ENCODE measurements around the gene GID8.

Gene GID8

GRCh38 chr20:62905536-62906117, 32.3 kb upstream of the GID8 start:
- DNase-seq: no peak

- no peak for DNase-seq
Measured at GRCh38 chr20:62906209-62906608, 31.7 kb upstream of the GID8 start.

GRCh38 chr20:62906647-62907375, 31.1 kb upstream of the GID8 start:
- no peak for DNase-seq

- no peak for DNase-seq
Measured at GRCh38 chr20:62907384-62908317, 30.3 kb upstream of the GID8 start.

GRCh38 chr20:62908971-62909791, 28.8 kb upstream of the GID8 start:
- no peak for DNase-seq

GRCh38 chr20:62910217-62910766, 27.7 kb upstream of the GID8 start:
- no peak for DNase-seq

- no peak for DNase-seq
Measured at GRCh38 chr20:62910777-62911497, 27.0 kb upstream of the GID8 start.

- DNase-seq: no peak
Measured at GRCh38 chr20:62911701-62912280, 26.2 kb upstream of the GID8 start.

- no peak for DNase-seq
Measured at GRCh38 chr20:62913043-62913630, 24.8 kb upstream of the GID8 start.

- DNase-seq: no peak
Measured at GRCh38 chr20:62914436-62914835, 23.5 kb upstream of the GID8 start.

- peak; percentile 58 for DNase-seq
Measured at GRCh38 chr20:62914970-62915457, 22.9 kb upstream of the GID8 start.

GRCh38 chr20:62916703-62917476, 21.1 kb upstream of the GID8 start:
- DNase-seq: no peak

GRCh38 chr20:62917720-62918119, 20.2 kb upstream of the GID8 start:
- no peak for DNase-seq

GRCh38 chr20:62918147-62918546, 19.8 kb upstream of the GID8 start:
- DNase-seq: no peak

- DNase-seq: no peak
Measured at GRCh38 chr20:62918831-62919230, 19.1 kb upstream of the GID8 start.

- no peak for DNase-seq
Measured at GRCh38 chr20:62920039-62920645, 17.8 kb upstream of the GID8 start.

GRCh38 chr20:62921119-62921687, 16.7 kb upstream of the GID8 start:
- peak; percentile 45 for DNase-seq

- no peak for DNase-seq
Measured at GRCh38 chr20:62922451-62922921, 15.5 kb upstream of the GID8 start.
